ENCODE data around the gene HOXA7.

HOXA7 gene

DNA sequence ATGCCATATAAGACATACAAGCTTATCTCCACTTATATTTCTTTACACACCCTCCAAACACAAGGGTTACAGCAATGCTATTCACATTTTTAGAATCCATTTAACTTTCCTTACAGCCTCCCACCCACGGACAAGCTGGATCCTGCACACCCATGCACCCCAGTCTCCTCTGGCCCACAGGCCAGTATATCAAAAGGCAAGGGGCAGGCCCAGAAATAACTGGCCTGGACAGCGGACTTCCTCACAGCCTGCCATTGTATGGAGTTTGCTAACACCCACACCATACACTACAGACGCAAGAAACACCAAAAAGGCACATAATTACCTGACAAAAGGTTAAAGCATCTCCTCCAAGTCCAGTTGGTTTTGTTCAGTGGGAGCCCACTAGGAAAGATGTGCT lies 37.9 kb downstream of the HOXA7 start:
- no peak for DNase-seq (ENCODE audit: low spot score)

DNA sequence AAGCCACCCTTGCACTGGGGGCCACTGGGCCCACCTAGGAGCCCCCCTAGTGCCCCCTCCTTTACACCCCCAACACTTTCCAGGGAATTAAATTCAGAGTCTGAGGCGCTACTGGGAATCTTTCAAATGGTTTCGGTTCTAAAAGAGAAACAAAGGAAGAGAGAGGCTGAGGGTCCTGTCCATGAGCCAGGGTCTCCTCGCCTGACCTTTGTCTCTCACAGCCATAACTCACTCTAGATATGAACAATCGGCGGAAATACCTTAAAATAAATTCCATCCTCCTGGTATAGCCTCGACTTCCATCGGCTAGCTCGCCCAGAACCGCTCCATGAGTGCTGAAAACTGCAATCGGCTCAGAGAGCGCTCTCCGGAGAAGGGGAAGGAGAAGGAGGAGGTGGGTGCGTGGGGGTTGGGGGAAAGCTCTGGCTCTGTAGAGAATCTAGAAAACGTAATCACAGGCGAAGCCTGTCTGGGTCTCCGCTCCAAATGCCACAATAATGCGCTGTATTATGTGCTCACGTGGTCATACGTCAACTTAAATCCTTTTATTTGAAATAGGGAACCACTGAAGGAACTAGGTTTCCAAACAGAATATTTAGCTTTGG lies 38.5 kb downstream of the HOXA7 start:
- no peak for DNase-seq (ENCODE audit: low spot score)

DNA sequence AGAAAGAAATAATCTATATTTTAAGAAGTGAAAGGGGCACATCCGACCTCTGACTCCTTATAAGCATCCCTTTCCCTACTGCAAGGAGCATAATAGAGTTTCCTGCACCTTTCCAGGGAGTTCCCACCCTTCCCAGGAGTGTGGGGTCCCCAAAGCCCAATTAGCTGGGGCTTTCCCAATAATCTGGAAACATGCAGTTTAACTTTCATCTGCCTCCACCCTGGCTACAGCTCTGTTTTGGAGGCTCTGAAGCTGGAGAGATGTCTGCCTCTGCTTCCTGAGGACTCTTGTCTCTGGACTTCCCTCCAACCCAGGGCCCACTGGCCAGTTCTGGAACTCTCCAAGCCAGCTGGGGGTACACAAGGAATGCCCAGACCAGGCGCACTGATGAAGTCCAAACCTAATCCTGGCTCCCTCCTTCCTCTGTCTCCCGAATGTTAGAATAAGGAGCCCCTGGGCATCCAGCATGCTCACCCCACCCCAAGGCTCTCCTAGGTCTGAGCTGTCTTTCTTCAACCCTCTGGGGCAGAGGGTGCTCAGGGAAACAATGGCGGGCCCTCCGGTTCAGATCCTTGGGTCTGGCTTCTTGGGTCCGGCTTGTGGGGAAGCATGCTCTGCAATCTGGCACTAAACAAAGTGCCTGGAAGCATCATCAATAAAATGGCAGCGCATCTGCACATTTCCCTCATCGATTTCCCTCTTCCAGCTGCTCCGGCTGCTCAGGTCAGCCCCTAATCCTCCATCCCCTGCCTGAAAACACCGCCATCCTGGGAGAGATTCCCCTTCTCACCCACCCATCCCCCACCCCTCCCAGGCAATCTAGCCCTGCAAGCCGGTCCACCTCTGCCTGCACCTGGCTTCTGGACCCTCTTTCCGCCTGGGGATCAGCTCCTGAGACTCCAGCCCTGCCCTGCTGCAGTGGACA lies 39.3 kb downstream of the HOXA7 start:
- no peak for DNase-seq (ENCODE audit: low spot score)

DNA sequence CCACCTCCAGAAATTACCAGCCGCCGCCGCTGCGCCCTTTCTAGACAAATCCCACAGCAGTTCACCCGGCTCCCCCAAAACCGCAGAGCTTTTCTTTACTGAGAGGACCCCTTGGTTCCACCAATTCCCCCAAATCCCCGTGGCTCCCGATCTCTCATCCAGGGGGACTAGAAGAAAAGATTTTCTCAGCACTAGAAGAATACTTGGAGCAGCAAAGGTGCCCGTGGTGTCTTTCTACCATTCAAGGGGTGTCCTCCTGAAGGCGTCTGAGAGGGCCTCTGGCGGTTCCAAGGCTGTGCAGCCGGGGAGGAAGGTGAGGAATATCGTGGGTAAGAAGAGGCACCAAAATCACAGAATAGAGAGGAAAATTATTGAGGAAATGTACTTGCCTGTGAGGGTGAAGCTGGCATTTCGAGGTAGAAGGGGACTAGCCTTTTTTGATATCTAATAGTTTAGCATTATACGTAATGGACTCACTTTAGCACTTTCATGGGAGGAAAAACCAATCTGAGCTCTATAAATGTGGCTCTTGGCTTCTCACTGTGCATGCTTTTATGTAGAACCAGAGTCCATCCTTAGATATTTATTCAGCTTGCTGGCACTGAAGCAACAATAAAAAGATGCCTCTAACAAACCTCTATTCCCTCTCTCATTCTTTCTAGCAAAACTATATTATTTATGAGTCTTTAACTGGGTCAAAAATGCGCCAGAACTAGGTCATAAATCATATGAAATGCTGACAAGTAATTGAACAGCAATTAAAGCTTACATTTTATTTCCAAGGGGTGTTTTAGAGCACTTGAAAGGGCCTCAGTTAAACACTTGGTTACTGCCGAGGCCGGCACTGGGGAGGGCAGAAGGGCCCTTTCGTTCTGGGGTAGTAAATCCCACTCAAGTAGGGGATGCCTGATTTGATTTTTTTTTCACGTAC lies 40.2 kb downstream of the HOXA7 start:
- no peak for DNase-seq (ENCODE audit: low spot score)

DNA sequence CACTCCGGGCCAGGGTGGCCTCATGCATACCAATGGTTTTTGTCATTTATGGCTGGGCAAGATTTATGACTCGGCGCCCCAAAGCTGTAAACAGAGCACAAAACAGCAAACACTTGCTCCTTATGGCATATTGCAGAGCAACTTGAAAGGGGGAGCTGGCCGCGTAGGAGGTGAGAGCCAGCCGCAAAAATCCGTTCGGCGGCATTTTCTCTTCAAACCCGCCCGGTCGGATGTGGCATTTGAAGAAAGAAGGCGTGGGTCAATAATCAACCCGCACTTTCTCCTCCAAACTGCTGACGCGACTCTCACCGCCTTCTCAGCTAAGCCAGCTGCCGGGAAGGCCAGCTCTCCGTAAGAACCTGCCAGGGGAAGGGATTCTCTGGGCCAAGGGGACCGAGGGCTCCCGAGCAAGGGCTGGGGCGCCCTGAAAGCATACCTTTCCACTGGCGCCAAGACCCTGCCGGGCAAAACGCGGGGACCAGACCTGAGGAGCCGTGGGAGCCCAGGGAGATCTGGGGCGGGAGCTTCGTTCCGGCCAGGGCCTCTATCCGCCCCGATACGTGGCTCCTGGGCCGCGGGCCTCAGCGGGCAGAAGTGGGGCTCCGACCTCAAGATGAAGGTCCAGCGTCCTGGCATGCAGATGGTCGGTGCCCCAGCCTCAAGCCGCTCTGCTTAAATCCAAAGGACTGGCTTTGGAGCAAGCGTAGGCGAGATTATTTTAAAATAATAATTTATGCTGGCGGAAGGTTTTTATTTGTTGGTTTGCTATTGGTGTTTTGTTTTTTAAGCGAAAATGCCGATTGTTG lies 41.1 kb downstream of the HOXA7 start:
- DNase-seq (ENCODE audit: low spot score): no peak

DNA sequence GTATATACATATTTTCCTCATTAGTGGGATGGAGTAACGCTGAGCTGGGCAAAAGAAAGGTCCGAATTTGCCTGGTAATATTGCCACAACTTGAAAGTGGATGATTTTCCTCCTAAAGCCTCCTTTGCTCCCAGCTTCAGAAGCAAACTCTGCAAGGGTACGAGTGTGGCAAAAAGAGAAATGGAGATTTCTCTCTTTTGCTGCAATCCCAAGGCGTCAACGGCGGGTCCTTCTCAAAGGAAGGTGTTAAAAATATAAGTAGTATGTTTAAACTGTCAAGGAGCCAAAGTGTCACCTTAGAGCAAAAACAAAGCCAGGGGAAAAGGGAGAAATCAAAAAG lies 41.6 kb downstream of the HOXA7 start:
- DNase-seq (ENCODE audit: low spot score): no peak

DNA sequence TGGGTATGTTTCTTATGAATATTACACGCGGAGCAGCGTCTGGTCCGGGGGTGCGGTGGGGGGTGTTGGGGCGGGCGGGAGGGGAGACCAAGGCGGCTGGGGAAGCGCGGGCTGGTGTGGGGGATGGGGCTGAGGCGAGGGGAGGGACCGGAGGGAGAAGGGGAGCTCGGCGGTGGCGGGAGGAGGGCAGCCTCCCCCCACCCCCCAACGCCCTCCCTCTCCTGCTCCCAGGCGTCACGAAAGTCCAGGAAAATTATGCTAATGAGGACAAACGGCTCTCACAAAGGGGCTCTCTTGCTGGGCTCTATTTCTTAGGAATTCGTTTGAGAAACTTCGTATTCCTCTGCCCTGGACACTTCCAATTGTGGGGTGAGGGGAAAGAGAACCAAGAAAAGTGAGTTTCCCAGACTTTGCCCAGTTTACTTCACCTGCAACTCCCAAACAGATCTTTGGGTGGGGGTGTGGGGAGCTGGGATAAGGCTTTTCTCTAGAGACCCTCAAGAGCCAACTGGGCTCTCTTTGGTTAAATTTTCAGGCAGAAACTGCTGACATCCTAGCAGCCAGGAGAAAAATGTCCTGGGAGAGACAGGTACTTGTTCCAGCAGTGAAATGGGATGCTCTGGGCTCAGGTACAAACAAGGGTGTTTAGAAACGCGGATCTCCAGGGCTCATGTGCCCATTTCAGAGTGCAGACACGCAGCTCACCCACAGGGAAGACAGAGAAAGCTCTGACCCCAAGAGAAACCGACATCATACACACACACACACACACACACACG lies 42.3 kb downstream of the HOXA7 start:
- DNase-seq (ENCODE audit: low spot score): no peak

DNA sequence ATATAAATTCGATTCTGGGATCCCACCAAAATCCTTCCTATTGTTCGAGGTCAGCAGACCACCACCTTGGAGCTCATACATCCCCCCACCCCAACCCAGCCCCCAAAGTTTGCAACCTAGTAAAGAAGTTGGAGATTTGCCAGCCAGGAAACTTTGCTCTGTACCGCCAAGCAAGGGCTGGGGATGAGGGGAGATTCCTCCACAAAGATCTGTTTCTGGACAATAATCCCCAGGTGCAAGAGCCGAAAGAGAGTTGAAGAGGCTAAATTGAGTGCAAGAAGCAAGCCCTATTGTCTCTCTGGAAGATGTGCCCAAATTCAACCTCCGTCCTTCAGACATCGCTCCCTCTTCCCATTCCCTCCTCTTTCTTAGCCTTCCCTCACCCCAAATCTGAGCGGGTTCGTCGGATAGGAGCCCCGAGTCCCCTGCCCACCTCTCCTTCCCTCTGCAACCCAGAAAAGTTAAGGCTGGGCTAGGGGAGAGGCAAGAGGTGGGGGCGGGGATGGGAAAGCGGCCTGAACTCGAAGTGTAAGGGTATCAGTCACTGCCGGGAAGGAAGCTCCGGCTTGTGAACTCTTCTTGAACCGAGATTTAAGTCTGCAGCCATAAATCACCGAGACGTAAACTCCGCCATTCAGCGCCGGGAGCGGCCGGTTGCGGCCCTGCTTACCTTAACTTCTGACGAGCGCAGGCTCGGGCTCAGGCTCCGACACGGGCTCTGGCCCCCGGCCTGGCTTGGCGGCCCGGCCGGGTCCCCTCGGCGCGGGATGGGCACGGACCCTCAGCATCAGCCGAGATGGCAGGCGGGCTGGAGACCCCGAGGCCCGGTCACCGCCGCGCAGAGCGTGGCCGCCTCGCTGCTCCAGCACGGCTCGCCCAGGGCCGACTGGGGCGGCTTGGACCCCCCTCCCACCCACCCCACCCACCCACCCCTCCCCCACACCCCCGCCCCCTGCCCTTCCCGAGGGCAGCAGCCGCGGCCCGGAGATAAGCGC lies 43.2 kb downstream of the HOXA7 start:
- no peak for DNase-seq (ENCODE audit: low spot score)

DNA sequence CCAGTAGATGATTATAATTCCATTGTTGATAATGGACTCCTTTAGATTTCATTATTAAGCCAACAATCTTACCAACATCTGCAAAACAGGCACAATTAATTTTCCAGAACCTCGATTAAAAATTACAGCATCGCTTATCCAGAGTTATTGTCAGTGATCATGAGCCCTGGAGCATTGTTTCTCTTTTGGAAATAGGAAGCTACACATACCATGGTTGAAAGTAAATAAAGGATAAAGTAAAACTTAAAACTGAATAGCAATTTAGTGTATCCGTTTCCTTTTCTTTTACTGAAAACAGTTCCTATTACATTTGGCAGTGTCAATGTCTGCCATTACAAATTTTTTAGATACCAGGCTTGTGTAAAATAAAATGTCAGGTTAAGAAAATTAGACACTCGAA lies 44.1 kb downstream of the HOXA7 start:
- DNase-seq (ENCODE audit: low spot score): no peak

DNA sequence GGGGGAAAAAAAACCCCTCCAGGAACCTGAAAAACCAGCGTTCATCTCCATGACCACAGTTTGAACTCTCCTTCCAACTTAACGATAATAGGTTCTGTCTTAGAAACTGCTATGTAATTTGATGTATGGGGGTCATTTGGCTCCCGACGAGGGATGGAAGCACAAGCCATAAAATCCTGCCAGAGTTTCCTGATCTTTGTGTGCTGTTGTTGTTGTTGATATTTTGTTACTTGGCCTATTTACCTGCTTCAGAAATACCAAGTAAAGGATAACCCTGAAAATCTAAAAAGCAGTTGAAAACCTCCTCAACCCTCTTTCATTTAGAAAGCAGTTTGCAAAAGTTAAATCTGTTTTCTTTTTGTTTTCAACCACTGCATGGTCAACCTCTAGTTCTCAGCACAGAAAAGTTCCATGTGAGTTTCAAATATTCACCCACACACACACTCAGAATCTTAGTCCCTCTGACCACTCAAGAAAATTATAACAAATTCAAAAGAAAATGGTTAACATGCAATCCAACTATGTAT lies 44.7 kb downstream of the HOXA7 start:
- DNase-seq (ENCODE audit: low spot score): no peak

DNA sequence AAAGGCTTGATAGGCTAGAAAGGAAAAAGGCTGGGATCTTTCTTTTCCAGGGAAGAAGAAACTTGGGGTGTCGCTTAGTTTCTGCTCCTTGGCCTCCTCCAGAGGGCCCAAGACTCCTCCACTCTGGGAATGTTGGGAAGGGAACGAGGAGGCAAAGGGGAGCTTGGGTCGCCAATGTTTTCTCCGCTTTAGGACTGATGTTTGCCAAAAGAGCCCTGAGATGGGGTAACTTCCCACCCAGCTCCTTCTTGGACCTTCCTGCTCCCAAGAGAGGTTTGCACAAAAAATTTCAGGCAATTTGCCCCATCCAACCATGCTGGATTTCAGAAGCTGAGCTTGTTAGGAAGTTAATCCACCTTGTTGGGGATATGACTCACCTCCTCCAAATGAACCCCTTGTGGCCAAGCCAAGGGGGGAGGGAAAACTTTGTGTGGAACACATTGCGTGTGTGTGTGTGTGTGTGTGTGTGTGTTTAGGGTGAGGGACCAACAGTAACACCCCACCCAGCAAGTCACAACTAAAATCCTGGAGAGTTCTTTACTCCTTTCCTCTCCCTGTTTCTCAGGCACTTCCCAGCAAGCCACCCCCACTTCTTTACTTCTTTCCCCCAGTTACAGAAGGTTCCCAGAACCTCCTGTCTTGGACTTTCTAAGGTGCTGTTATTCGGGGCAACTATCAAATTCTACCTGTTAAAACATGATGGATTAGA lies 45.3 kb downstream of the HOXA7 start:
- DNase-seq (ENCODE audit: low spot score): no peak

DNA sequence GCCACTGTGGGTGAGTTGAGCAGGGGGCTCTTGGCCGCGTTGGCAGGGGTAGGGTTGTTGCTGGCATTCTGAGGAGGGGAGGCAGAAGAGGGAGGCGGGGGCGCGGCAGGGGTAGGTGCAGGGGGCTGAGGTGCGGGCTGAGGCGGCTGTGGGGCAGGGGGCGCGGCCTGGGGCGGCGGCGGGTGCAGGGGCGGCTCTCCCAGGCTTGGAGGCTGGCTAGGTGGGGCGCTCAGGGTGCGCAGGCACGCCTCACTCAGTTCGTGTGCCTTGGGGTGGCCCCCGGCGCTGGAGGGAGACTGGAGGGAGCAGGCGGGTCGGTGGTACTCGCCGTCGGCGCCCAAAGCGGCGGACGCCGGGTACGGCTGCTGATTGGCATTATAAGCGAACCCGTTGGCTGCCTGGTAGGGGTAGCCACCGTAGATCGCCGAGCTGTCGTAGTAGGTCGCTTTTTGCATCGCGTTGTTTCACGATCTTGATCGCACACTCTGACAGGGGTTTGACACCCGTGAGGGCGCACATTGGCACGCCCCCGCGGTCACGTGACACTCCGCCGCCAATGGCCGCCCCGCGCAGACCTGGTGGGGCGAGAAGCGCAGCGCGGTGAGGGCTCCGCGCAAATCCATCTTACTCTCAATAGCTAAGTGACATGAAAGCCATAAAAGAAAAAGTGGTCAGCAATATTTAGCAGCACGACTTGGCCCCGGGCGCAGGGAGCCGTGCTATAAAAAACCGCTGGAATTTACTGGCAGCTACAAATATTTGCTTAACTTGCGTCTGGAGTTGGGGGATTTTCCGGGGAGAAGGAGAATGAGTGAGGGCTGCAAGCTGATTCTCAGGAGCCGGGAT lies 46.1 kb downstream of the HOXA7 start:
- no peak for DNase-seq (ENCODE audit: low spot score)

DNA sequence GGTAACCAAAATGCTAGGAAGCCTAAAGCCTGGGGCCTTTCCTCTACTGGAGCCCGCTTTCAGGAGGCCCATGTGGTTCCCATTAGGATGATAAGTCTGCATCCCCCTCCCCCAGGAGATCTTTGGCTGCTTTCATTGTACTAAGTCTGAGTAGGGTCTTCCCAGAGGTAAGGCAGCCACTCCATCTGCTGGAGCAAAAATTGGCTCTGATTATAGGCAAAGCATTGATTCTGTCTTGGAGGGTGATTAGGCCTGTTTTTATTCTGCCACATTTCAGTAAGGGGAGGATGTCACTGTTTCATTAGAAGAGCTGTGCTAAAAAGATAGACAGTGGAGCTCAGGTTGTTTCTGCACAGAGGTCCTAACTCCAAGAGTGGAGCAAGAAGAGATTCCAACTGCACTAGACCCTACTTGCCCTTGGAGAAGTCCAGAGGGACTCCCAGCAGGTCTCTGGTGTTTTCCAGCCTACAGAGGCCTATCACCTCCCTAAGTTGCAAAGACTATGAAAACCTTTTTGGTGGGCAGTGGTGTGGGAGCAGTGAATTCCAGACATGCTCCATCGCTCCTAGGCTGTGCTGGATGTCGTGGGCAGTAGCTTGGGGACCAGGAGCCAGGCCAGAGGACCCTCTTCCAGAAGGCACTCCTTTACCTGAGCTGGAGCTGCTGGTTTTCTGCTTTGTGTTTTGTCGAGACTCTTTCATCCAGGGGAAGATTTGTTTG lies 46.8 kb downstream of the HOXA7 start:
- DNase-seq (ENCODE audit: low spot score): no peak

DNA sequence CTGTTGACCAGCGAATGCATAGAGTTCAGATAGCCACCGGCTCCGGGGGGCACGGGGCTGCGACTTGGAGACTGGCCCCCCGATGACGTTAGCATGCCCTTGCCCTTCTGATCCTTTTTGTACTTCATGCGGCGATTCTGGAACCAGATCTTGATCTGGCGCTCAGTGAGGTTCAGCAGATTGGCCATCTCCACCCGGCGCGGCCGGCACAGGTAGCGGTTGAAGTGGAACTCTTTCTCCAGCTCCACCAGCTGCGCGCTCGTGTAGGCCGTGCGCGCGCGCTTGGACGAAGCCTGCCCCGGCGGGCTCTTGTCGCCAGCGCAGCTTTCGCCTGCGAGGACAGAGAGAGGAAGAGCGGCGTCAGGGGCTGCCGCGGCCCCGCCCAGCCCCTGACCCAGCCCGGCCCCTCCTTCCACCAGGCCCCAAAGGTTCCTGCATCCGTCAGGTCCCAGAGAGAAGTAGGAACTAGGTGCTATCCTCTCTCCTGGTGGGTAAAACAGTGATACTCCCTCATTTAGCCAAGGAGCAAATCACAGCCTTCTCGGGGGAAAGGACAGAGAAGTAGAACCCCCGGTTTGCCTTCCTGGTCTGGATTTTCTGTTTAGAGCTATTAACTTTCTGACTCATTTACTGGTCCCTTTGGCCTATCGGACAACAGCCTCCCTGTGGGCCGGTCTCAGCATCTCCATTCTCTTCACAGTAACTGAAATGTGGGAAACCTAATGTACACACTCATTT lies 47.9 kb downstream of the HOXA7 start:
- DNase-seq (ENCODE audit: low spot score): no peak

DNA sequence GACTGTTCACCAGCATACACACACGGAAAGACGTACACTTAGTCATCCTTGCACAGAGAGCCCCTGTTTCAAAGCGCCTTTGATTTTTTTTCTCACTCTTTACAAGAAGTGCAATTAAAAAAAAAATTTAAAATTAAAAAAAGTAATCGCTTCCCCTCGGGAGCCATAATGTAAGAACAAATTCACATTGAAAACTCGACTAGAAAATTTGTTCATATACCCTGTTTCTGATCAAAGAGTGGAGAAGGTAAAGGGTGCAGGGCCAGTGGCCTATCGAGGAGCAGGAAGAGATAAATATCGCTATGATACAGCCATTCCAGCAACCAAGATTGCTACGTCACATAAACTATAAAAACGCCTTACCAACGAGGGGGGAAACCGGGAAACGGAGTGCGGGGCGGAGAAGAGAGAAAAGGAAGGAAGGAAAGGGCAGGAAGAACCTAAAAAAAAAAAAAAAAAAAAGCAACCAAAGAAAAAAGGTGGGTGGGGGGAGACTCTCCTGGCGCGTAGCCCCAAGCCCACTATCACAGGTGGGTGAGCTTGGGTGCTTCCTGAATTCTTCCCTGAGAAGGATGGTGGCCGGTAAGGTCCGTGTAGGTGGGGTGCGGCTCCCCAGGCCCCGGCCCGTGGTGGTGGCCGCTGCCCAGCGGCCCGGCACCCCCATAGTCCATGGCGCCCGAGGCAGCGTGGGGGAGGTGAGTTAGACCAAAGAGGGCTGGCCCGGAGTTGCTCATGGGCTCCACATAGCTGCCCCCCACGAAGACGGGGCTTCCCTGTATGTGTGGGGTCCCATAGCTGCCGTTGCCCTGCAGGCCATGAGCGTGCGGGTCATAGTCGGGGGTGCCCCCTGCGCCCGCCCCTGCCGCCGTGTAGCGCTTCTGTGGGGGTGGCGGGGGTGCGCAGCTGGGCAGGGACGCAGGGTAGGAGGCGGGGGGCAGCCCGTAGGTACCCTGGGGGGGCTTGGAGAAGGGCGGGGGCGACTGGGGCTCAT lies 48.8 kb downstream of the HOXA7 start:
- no peak for DNase-seq (ENCODE audit: low spot score)
